K562 (cell line): ENCODE measurements around the gene SPRN. TPM values are rescaled to one million over a fixed set of nuclear protein-coding genes. Genes with fewer than 3 reads are reported as not detected.

Experiments used
- ATAC-seq: fragments of 200-7000 bp; cut with Tn5 transposase; 3 replicates; pipeline ENCODE4 v1.9.1; 2020; ENCODE audit warnings: moderate library complexity
- BruUV-seq: library from RNA; stranded (reverse); fragments of 400-500 nt; replicated peaks from 2 replicates; lab custom pipeline; 2021; lab: Mats Ljungman, UMichigan
- CTCF ChIA-PET: fragments of 300-600 bp; formaldehyde crosslinking; extraction: SDS; loops from one replicate; lab custom pipeline; 2021; ENCODE audit warnings: low intra/inter-chr PET ratio; lab: Yijun Ruan, JAX
- POLR2A ChIA-PET: fragments of 300-600, 350-650 bp; sonication (Branson Sonifier 250); formaldehyde crosslinking; extraction: SDS; loops from one replicate; lab custom pipeline; 2021; ENCODE audit warnings: antibody characterized with exemption, inconsistent platforms; lab: Yijun Ruan, JAX
- DNase-seq, 4 experiments: peaks; one replicate each; pipeline versions ENCODE4 v3.0.0 to v3.0.0-alpha.2; 2011 to 2018; ENCODE audit warnings: low spot score in 3 of 4, mixed read lengths in 3 of 4; ENCODE audit errors: extremely low read depth in 1 of 4
- FAIRE-seq: peaks from 2 replicates; lab custom pipeline; 2011; peaks lifted over from hg19 to GRCh38; lab: Jason Lieb, UNC
- H2AFZ ChIP-seq: 2 replicates; pipeline ENCODE4 v1.6.0; 2011; ENCODE audit warnings: low read depth, low read length, control low read depth, inconsistent platforms
- H3K27ac ChIP-seq: fragments of 200-600 bp; 3 replicates; pipeline ENCODE4 v1.8.0; 2011; ENCODE audit warnings: low read depth, mild to moderate bottlenecking, control low read depth, inconsistent platforms, low read length, moderate library complexity, mixed read lengths; ENCODE audit errors: extremely low read depth
- H3K27me3 ChIP-seq, 2 experiments: fragments of 300-600 bp in 1 of 2; 2 replicates in 1 of 2; 3 replicates in 1 of 2; pipeline versions ENCODE4 v1.6.0 to v1.8.0; 2011; ENCODE audit warnings: inconsistent platforms in 2 of 2, low read length in 2 of 2, mild to moderate bottlenecking in 1 of 2, mixed read lengths in 1 of 2, moderate library complexity in 1 of 2; ENCODE audit not compliant: control insufficient read depth in 2 of 2, insufficient read depth in 2 of 2
- H3K36me3 ChIP-seq: fragments of 300-600 bp; 3 replicates; pipeline ENCODE4 v1.8.0; 2011; ENCODE audit warnings: mild to moderate bottlenecking, low read length, inconsistent platforms; ENCODE audit not compliant: control insufficient read depth, insufficient read depth
- H3K4me1 ChIP-seq, 2 experiments: fragments of 200-600 bp in 1 of 2; replicated peaks in 1 of 2; 2 replicates in 1 of 2; 3 replicates in 1 of 2; pipeline versions ENCODE4 v1.5.1 to v1.8.0; 2011; ENCODE audit warnings: inconsistent platforms in 2 of 2, low read length in 2 of 2, mild to moderate bottlenecking in 1 of 2, mixed read lengths in 1 of 2, moderate library complexity in 1 of 2; ENCODE audit not compliant: control insufficient read depth in 2 of 2, insufficient read depth in 2 of 2
- H3K4me2 ChIP-seq: 2 replicates; pipeline ENCODE4 v1.6.1; 2011; ENCODE audit warnings: low read length, control low read depth, inconsistent platforms, mixed read lengths; ENCODE audit not compliant: insufficient read depth
- H3K4me3 ChIP-seq: fragments of 200-600 bp; sonication (generic), shearing (Covaris generic); 2 replicates; pipeline ENCODE4 v1.5.1; 2016; ENCODE audit warnings: control low read depth, inconsistent platforms
- H3K79me2 ChIP-seq: fragments of 200-600 bp; 3 replicates; pipeline ENCODE4 v1.8.0; 2011; ENCODE audit warnings: low read length, inconsistent platforms; ENCODE audit not compliant: control insufficient read depth, insufficient read depth
- H3K9ac ChIP-seq, 2 experiments: 2 replicates each; pipeline versions ENCODE4 v1.6.0 to v1.6.1; 2011; ENCODE audit warnings: low read depth in 2 of 2, low read length in 2 of 2, control low read depth in 1 of 2, inconsistent platforms in 1 of 2, mild to moderate bottlenecking in 1 of 2, mixed read lengths in 1 of 2; ENCODE audit not compliant: insufficient read depth in 1 of 2
- H3K9me1 ChIP-seq: one replicate; pipeline ENCODE4 v1.6.0; 2011; ENCODE audit warnings: inconsistent platforms, mild to moderate bottlenecking, low read length, moderate library complexity; ENCODE audit not compliant: control insufficient read depth, insufficient read depth
- H3K9me3 ChIP-seq: replicated peaks from 2 replicates; pipeline ENCODE4 v1.5.1; 2011; ENCODE audit warnings: low read depth, low read length, inconsistent platforms; ENCODE audit not compliant: control insufficient read depth, insufficient read depth
- H4K20me1 ChIP-seq: replicated peaks from 2 replicates; pipeline ENCODE4 v1.6.1; 2011; ENCODE audit warnings: low read length, inconsistent platforms, mixed read lengths; ENCODE audit not compliant: control insufficient read depth, insufficient read depth
- DMBX1 ChIP-seq: fragments of 250-450 bp; sonication (Bioruptor Pico); IDR thresholded peaks from 2 replicates; pipeline ENCODE4 v1.8.0; 2022; ENCODE audit warnings: inconsistent platforms, mild to moderate bottlenecking, moderate library complexity, borderline replicate concordance
- ERF ChIP-seq: fragments of 450-650 bp; formaldehyde crosslinking; IDR thresholded peaks from 2 replicates; pipeline ENCODE4 v1.4.0; 2020; ENCODE audit warnings: mild to moderate bottlenecking, mixed read lengths
- EWSR1 ChIP-seq: fragments of 450-650 bp; IDR thresholded peaks from 2 replicates; pipeline ENCODE4 v1.6.1; 2018; ENCODE audit warnings: borderline replicate concordance, mild to moderate bottlenecking, low read depth, moderate library complexity; ENCODE audit not compliant: partially characterized antibody
- HMG20A ChIP-seq: fragments of 450-650 bp; formaldehyde crosslinking; conservative IDR thresholded peaks from 2 replicates; pipeline ENCODE4 v1.4.0; 2020; ENCODE audit warnings: mild to moderate bottlenecking, mixed read lengths
- POLR3G ChIP-seq: IDR thresholded peaks from 2 replicates; pipeline ENCODE4 v1.6.1; 2011; ENCODE audit not compliant: insufficient read length, insufficient replicate concordance; ENCODE audit errors: extremely low read depth
- PRPF4 ChIP-seq: fragments of 200-400 bp; formaldehyde crosslinking; IDR thresholded peaks from one replicate; pipeline ENCODE4 v1.6.1; 2017; ENCODE audit warnings: low read length, low read depth, mild to moderate bottlenecking; ENCODE audit not compliant: insufficient read depth, poor library complexity, severe bottlenecking
- RBFOX2 ChIP-seq: fragments of 200-400 bp; formaldehyde crosslinking; IDR thresholded peaks from 2 replicates; pipeline ENCODE4 v1.6.1; 2017; ENCODE audit warnings: low read depth, mild to moderate bottlenecking, low read length, moderate library complexity
- SMARCB1 ChIP-seq: IDR thresholded peaks from 2 replicates; pipeline ENCODE4 v1.6.1; 2011; ENCODE audit warnings: improper control_type of control experiment, low read depth; ENCODE audit not compliant: insufficient read length
- SOX6 ChIP-seq: fragments of 450-650 bp; IDR thresholded peaks from 2 replicates; pipeline ENCODE4 v1.6.1; 2014; ENCODE audit warnings: mild to moderate bottlenecking
- TCF7 ChIP-seq: sonication (generic); IDR thresholded peaks from 2 replicates; pipeline ENCODE4 v1.6.1; 2016; ENCODE audit warnings: antibody characterized with exemption, borderline replicate concordance
- YBX1 ChIP-seq: fragments of 450-650 bp; IDR thresholded peaks from 2 replicates; pipeline ENCODE4 v1.7.1; 2016; ENCODE audit warnings: mild to moderate bottlenecking
- ZBTB1 ChIP-seq: sonication (generic); formaldehyde crosslinking; IDR thresholded peaks from 2 replicates; pipeline ENCODE4 v1.8.1; 2023; ENCODE audit warnings: missing genetic modification reagents, low read depth, mild to moderate bottlenecking, borderline replicate concordance
- ZNF311 ChIP-seq: fragments of 250-450 bp; sonication (Bioruptor Pico); IDR thresholded peaks from 2 replicates; pipeline ENCODE4 v1.4.0; 2020; ENCODE audit warnings: mild to moderate bottlenecking, moderate library complexity
- ZNF696 ChIP-seq: fragments of 250-450 bp; sonication (Bioruptor Pico); conservative IDR thresholded peaks from 2 replicates; pipeline ENCODE4 v1.4.0; 2020; ENCODE audit warnings: mild to moderate bottlenecking, moderate library complexity
- WGBS: fragments of 100-300 bp; shearing (Covaris generic); methylation state at CpG from one replicate; pipeline ENCODE4 v1.1.6; 2016; ENCODE audit warnings: low coverage, mixed read lengths; ENCODE audit not compliant: insufficient coverage; ENCODE audit errors: missing lambda C conversion rate; 5-methylcytosine and 5-hydroxymethylcytosine counted together
- in situ Hi-C: fragments of 300-500 bp; cut with MboI; formaldehyde crosslinking; loops from 4 replicates; pipeline ENCODE4 v1.15.0; 2018; ENCODE audit warnings: inconsistent platforms, mixed read lengths
- intact Hi-C: fragments of 100-400 bp; cut with micrococcal nuclease; formaldehyde crosslinking; loops from 2 replicates; pipeline ENCODE4 v1.14.2; 2022
- polyA plus RNA-seq, 8 experiments: library from polyadenylated mRNA; depleted of rRNA in 4 of 8; stranded (reverse) in 5 of 8; unstranded in 3 of 8; fragments of >200 nt; fragmentation: Nextera tagmentation in 2 of 8; fragmentation: Illumina TruSeq in 1 of 8; extraction: Ambion mirVana in 2 of 8; extraction: Trizol in 1 of 8; gene quantifications; 2 replicates each; pipeline versions ENCODE4 v1.2.1 to v1.2.3, GENCODE V29; 2011 to 2014; ENCODE audit warnings: inconsistent platforms in 1 of 8, missing spikeins in 1 of 8
- total RNA-seq, 7 experiments: library from RNA; depleted of rRNA in 6 of 7; stranded (reverse); fragments of >200 nt in 6 of 7; fragmentation: Illumina TruSeq in 2 of 7; extraction: Trizol in 2 of 7; gene quantifications; 2 replicates each; pipeline versions ENCODE4 v1.2.1 to v1.2.3, GENCODE V29; 2011 to 2021; ENCODE audit warnings: low replicate concordance in 1 of 7
- TF ChIP-seq, protein P1 (sequence below): fragments of 450-650 bp; IDR thresholded peaks from one replicate; pipeline ENCODE4 v1.6.1; 2018; ENCODE audit warnings: mild to moderate bottlenecking, moderate library complexity; ENCODE audit not compliant: partially characterized antibody
- TF ChIP-seq, protein P2 (sequence below): fragments of 150-350 bp; conservative IDR thresholded peaks from 2 replicates; pipeline ENCODE4 v1.6.1; 2014; ENCODE audit warnings: low read length
- TF ChIP-seq, protein P3 (sequence below): fragments of 150-350 bp; IDR thresholded peaks from 2 replicates; pipeline ENCODE4 v1.6.1; 2014; ENCODE audit warnings: low read depth, mild to moderate bottlenecking, low read length, borderline replicate concordance

SPRN gene
- total and polyA plus RNA-seq, 9 of the 15 experiments (the other 6 are each of a cell fraction or from before 2014, with no cell fraction given): 0.04 TPM; not detected in 8

DNA sequence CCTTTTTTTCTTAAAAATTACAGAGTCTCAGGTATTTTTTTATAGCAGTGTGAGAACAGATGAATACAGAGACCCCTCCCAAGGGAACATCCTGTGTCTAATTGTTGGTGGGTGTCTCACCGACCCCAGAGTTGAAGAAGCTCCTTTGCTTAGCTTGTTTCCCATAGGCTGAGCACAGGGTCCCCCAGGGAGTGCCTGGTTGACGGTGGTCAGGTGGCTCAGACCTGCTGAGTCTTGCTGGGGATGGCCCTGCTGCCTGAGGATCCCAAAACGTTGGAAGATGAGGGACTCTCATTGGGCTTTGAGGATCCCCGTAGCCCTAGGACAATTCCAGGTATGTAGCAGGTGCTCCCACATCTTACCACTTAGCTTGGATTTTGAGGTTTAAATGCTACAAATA lies 48.8 kb upstream of the SPRN start:
- Histone ChIP-seq H3K9me1 (peaks cover 3% of the 10 kb centered on the region), H3K9ac (no peak overlapping the region), H3K4me2 (no peak overlapping the region), H3K36me3 (no peaks in the 10 kb centered on the region), H4K20me1 (peaks cover 15% of the 10 kb centered on the region), H3K79me2 (no peaks in the 10 kb centered on the region), H3K9me3 (no peaks in the 10 kb centered on the region), H2AFZ (no peak overlapping the region), H3K27me3 (peaks cover 14 to 33% of the 10 kb centered on the region in 2 experiments), H3K4me3 (no peak overlapping the region), H3K4me1 (no peaks in the 10 kb centered on the region), H3K27ac (no peak overlapping the region)
- DNase-seq (no peak), FAIRE-seq (no peak), ATAC-seq (no peak)
- WGBS: 0% methylated on average over 4 of the region's 4 CpGs
- in situ Hi-C loops: no loop called here
- ChIA-PET POLR2A (no interaction called here), CTCF (no interaction called here)
- no TSS peak for BruUV-seq
- intact Hi-C loops: no loop called here
- TF ChIP-seq HMG20A (CRISPR knock-in tag) (no peak), RBFOX2 (no peak), DMBX1 (CRISPR knock-in tag) (no peak), ZBTB1 (CRISPR knock-in tag) (no peak), SOX6 (no peak), ERF (no peak), TCF7 (no peak), EWSR1 (no peak), ZNF696 (CRISPR knock-in tag) (no peak), SMARCB1 (no peak), YBX1 (no peak), POLR3G (no peak), ZNF311 (no peak), PRPF4 (no peak)
- TF ChIP-seq, protein P1, sequence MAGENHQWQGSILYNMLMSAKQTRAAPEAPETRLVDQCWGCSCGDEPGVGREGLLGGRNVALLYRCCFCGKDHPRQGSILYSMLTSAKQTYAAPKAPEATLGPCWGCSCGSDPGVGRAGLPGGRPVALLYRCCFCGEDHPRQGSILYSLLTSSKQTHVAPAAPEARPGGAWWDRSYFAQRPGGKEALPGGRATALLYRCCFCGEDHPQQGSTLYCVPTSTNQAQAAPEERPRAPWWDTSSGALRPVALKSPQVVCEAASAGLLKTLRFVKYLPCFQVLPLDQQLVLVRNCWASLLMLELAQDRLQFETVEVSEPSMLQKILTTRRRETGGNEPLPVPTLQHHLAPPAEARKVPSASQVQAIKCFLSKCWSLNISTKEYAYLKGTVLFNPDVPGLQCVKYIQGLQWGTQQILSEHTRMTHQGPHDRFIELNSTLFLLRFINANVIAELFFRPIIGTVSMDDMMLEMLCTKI: no peak
- TF ChIP-seq, protein P2, sequence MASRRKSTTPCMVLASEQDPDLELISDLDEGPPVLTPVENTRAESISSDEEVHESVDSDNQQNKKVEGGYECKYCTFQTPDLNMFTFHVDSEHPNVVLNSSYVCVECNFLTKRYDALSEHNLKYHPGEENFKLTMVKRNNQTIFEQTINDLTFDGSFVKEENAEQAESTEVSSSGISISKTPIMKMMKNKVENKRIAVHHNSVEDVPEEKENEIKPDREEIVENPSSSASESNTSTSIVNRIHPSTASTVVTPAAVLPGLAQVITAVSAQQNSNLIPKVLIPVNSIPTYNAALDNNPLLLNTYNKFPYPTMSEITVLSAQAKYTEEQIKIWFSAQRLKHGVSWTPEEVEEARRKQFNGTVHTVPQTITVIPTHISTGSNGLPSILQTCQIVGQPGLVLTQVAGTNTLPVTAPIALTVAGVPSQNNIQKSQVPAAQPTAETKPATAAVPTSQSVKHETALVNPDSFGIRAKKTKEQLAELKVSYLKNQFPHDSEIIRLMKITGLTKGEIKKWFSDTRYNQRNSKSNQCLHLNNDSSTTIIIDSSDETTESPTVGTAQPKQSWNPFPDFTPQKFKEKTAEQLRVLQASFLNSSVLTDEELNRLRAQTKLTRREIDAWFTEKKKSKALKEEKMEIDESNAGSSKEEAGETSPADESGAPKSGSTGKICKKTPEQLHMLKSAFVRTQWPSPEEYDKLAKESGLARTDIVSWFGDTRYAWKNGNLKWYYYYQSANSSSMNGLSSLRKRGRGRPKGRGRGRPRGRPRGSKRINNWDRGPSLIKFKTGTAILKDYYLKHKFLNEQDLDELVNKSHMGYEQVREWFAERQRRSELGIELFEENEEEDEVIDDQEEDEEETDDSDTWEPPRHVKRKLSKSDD: no peak
- TF ChIP-seq, protein P3, sequence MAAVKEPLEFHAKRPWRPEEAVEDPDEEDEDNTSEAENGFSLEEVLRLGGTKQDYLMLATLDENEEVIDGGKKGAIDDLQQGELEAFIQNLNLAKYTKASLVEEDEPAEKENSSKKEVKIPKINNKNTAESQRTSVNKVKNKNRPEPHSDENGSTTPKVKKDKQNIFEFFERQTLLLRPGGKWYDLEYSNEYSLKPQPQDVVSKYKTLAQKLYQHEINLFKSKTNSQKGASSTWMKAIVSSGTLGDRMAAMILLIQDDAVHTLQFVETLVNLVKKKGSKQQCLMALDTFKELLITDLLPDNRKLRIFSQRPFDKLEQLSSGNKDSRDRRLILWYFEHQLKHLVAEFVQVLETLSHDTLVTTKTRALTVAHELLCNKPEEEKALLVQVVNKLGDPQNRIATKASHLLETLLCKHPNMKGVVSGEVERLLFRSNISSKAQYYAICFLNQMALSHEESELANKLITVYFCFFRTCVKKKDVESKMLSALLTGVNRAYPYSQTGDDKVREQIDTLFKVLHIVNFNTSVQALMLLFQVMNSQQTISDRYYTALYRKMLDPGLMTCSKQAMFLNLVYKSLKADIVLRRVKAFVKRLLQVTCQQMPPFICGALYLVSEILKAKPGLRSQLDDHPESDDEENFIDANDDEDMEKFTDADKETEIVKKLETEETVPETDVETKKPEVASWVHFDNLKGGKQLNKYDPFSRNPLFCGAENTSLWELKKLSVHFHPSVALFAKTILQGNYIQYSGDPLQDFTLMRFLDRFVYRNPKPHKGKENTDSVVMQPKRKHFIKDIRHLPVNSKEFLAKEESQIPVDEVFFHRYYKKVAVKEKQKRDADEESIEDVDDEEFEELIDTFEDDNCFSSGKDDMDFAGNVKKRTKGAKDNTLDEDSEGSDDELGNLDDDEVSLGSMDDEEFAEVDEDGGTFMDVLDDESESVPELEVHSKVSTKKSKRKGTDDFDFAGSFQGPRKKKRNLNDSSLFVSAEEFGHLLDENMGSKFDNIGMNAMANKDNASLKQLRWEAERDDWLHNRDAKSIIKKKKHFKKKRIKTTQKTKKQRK: no peak
